Measurements from ENCODE around the gene CASK. TPM values are rescaled to one million over a fixed set of nuclear protein-coding genes. Genes with fewer than 3 reads are reported as not detected.
"Not testable (repeated sequence)": the region's sequence is repeated elsewhere in the genome, so short reads cannot be mapped to it uniquely, and the experiment has no call there.

Gene CASK
- total and polyA plus RNA-seq, 7 donors: 9.5 to 37.1 (median 18.4) TPM

DNA sequence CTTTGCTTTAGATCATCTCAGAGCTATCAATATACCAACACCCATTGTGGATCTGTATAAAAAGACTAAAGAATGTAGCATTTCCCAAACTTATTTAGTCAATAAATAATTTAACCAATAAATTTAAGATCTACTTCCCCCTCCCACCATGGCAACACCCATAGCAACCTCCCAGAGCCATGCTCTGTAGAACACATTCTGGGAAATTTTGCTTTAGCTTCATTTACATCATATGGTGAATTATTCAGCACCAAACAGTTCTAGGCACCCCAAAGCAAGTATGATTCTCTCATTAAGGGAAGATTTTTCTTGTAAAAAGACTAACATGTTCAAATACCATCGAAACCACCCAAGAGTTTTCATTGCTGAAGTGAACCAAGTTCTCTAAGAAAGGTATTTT, 315.1 kb downstream of the CASK start:
- Histone ChIP-seq H3K27ac (no peak overlapping the region), H3K27me3 (no peaks in the 10 kb centered on the region), H3K4me1 (no peaks in the 10 kb centered on the region), H3K36me3 (no peaks in the 10 kb centered on the region), H3K4me3 (no peak overlapping the region), H3K9me3 (no peaks in the 10 kb centered on the region)
- WGBS, 2 donors: 98% methylated on average over 1 of the region's 1 CpG
- intact Hi-C loops (cut with DNase I): no loop called here
- no peak for DNase-seq
- no peak for TF ChIP-seq CTCF (IDR thresholded peaks at IDR 0.05)
- no peak for TF ChIP-seq EP300 (IDR thresholded peaks at IDR 0.05)
- TF ChIP-seq POLR2AphosphoS5 (IDR thresholded peaks at IDR 0.05): no peak
- TF ChIP-seq POLR2A (IDR thresholded peaks at IDR 0.05): no peak

DNA sequence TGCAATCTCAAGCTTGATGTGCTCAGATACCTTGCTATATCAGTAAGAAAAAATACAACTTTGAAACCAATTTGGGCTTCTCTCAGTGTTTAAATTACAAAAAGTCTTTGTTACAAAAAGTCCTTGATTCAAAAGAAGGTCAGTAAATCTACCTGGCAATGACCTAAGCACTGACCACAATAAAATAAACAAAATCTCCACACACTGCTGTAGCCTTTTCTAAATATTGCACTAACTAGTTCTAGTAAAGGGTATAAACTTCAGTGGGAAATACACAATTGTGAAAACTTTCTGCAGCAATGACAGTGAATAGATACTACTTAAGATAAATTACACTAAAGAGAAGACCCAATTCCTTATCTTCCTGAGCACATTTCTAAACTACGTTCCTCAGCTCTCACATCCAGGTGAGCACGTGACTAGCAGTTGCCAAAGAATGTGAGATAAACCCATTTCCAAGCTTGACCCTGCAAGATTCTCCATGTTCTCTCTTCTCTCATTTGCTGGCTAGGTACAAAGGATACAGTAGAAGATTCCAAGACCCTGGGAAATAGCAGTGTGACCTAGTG, 316.0 kb downstream of the CASK start:
- Histone ChIP-seq H3K9me3 (no peaks in the 10 kb centered on the region), H3K27me3 (no peaks in the 10 kb centered on the region), H3K27ac (no peak overlapping the region), H3K4me1 (no peaks in the 10 kb centered on the region), H3K36me3 (no peaks in the 10 kb centered on the region), H3K4me3 (no peak overlapping the region)
- TF ChIP-seq EP300 (IDR thresholded peaks at IDR 0.05): no peak
- no peak for TF ChIP-seq CTCF (IDR thresholded peaks at IDR 0.05)
- TF ChIP-seq POLR2A (IDR thresholded peaks at IDR 0.05): no peak
- no peak for TF ChIP-seq POLR2AphosphoS5 (IDR thresholded peaks at IDR 0.05)
- 94% methylated on average over 2 of the region's 2 CpGs for WGBS, 2 donors
- intact Hi-C loops (cut with DNase I): no loop called here
- DNase-seq: no peak

- intact Hi-C loops (cut with DNase I); H3K27ac ChIP-seq; H3K27me3 ChIP-seq; H3K4me1 ChIP-seq; H3K9me3 ChIP-seq; DNase-seq; H3K36me3 ChIP-seq; H3K4me3 ChIP-seq: not testable (repeated sequence)
- WGBS, 2 donors: 96 to 99% methylated on average over 4 of the region's 4 CpGs
Observed at GRCh38 chrX:41606057-41606456, 317.3 kb downstream of the CASK start.

- no peak for TF ChIP-seq EP300 (IDR thresholded peaks at IDR 0.05)
- TF ChIP-seq POLR2A (IDR thresholded peaks at IDR 0.05): no peak
- TF ChIP-seq CTCF (IDR thresholded peaks at IDR 0.05): no peak
- no peak for TF ChIP-seq POLR2AphosphoS5 (IDR thresholded peaks at IDR 0.05)
- H3K27ac ChIP-seq: no peak overlapping the region
- H3K9me3 ChIP-seq: no peaks in the 10 kb centered on the region
- H3K4me3 ChIP-seq: no peak overlapping the region
- DNase-seq: no peak
- no peaks in the 10 kb centered on the region for H3K27me3 ChIP-seq
- intact Hi-C loops (cut with DNase I): no loop called here
- 82 to 88% methylated on average over 1 of the region's 1 CpG for WGBS, 2 donors
- H3K4me1 ChIP-seq: no peaks in the 10 kb centered on the region
- no peaks in the 10 kb centered on the region for H3K36me3 ChIP-seq
Observed at GRCh38 chrX:41604766-41605543, 318.4 kb downstream of the CASK start.

- no peak for DNase-seq
- Histone ChIP-seq H3K27ac (no peak overlapping the region), H3K9me3 (no peaks in the 10 kb centered on the region), H3K27me3 (no peaks in the 10 kb centered on the region), H3K4me3 (no peak overlapping the region), H3K4me1 (no peaks in the 10 kb centered on the region), H3K36me3 (no peaks in the 10 kb centered on the region)
- intact Hi-C loops (cut with DNase I): no loop called here
- no peak for TF ChIP-seq POLR2AphosphoS5 (IDR thresholded peaks at IDR 0.05)
- no peak for TF ChIP-seq CTCF (IDR thresholded peaks at IDR 0.05)
- TF ChIP-seq EP300 (IDR thresholded peaks at IDR 0.05): no peak
- TF ChIP-seq POLR2A (IDR thresholded peaks at IDR 0.05): no peak
- 89 to 98% methylated on average over 2 of the region's 2 CpGs for WGBS, 2 donors
Observed at GRCh38 chrX:41604177-41604576, 319.2 kb downstream of the CASK start.

All from sigmoid colon (tissue), 7 donors.